NCI-H1092 treated with DMSO at 0.1 percent for 48 hours (cell line): Measurements from ENCODE around the gene PCNA.
A peak's percentile ranks its signal among the peaks of the same experiment; 100 is the strongest.
"Not testable (repeated sequence)": the region's sequence is repeated elsewhere in the genome, so short reads cannot be mapped to it uniquely, and the experiment has no call there.

Experiments
- DNase-seq: peaks from one replicate; lab custom pipeline; 2025; lab: John Stamatoyannopoulos, UW

PCNA gene

GRCh38 chr20:5141615-5142014 is 21.9 kb upstream of the PCNA start:
- DNase-seq, result no peak

- no peak for DNase-seq
Observed at GRCh38 chr20:5140195-5140594, 20.4 kb upstream of the PCNA start.

- DNase-seq, result no peak
Observed at GRCh38 chr20:5136096-5136495, 16.3 kb upstream of the PCNA start.

GRCh38 chr20:5135363-5136012 is 15.7 kb upstream of the PCNA start:
- no peak for DNase-seq

- DNase-seq, result no peak
Observed at GRCh38 chr20:5133998-5134397, 14.2 kb upstream of the PCNA start.

- no peak for DNase-seq
Observed at GRCh38 chr20:5131502-5131901, 11.7 kb upstream of the PCNA start.

GRCh38 chr20:5128886-5129285 is 9.1 kb upstream of the PCNA start:
- no peak for DNase-seq

GRCh38 chr20:5127859-5128424 is 8.2 kb upstream of the PCNA start:
- DNase-seq, result no peak

- peak; percentile 66 for DNase-seq
Observed at GRCh38 chr20:5127204-5127858, 7.6 kb upstream of the PCNA start.

- DNase-seq, result peak; percentile 99
Observed at GRCh38 chr20:5126512-5127203, 6.9 kb upstream of the PCNA start, which contains the start of gene CDS2. TSS of gene CDS2 (plus strand) at chr20:5127008. CDS start at chr20:5127093, 85 bp downstream.

GRCh38 chr20:5122873-5123260 is 3.1 kb upstream of the PCNA start:
- no peak for DNase-seq

- peak; percentile 46 for DNase-seq
Observed at GRCh38 chr20:5120185-5120476, 373 bp upstream of the PCNA start.

GRCh38 chr20:5119143-5119434 is 669 bp downstream of the PCNA start:
- DNase-seq, result no peak

- DNase-seq, result no peak
Observed at GRCh38 chr20:5118220-5119142, 1.3 kb downstream of the PCNA start.

GRCh38 chr20:5116875-5117274 is 2.9 kb downstream of the PCNA start:
- DNase-seq, result no peak

- no peak for DNase-seq
Observed at GRCh38 chr20:5114403-5114802, 5.4 kb downstream of the PCNA start.

GRCh38 chr20:5113615-5113986 is 6.2 kb downstream of the PCNA start:
- DNase-seq, result no peak

- DNase-seq, result no peak
Observed at GRCh38 chr20:5109276-5109675, 10.5 kb downstream of the PCNA start.

- DNase-seq, result no peak
Observed at GRCh38 chr20:5104479-5104878, 15.3 kb downstream of the PCNA start.

- peak; percentile 45 for DNase-seq
Observed at GRCh38 chr20:5100684-5101347, 18.9 kb downstream of the PCNA start.

- DNase-seq, result not testable (repeated sequence)
Observed at GRCh38 chr20:5099909-5100308, 19.8 kb downstream of the PCNA start.

- DNase-seq, result not testable (repeated sequence)
Observed at GRCh38 chr20:5099009-5099408, 20.7 kb downstream of the PCNA start.
